IPS DF 4.7 (cell line): ENCODE data around the gene RBM7.

Experiments used
- DNase-seq: peaks from one replicate; pipeline ENCODE4 v3.0.0-alpha.2; 2013; ENCODE audit warnings: low spot score; ENCODE audit errors: extremely low read depth

Gene RBM7

GRCh38 chr11:114447892-114448291 lies 47.4 kb downstream of the RBM7 start:
- DNase-seq = no peak

- DNase-seq = no peak
These were observed 48.5 kb downstream of the RBM7 start for GRCh38 chr11:114448749-114449482.

GRCh38 chr11:114449845-114450244 lies 49.4 kb downstream of the RBM7 start:
- no peak for DNase-seq

- DNase-seq = no peak
These were observed 51.9 kb downstream of the RBM7 start for GRCh38 chr11:114452399-114452798.
